GM20000 (cell line): ENCODE measurements around the gene GRK3.
A peak's percentile ranks its signal among the peaks of the same experiment; 100 is the strongest.

Source experiments
- DNase-seq: peaks from one replicate; pipeline ENCODE4 v3.0.0; 2012; ENCODE audit warnings: low spot score
- TF ChIP-seq, protein P1 (sequence below): IDR thresholded peaks from 2 replicates; pipeline ENCODE4 v1.5.1; 2012; ENCODE audit warnings: mild to moderate bottlenecking, control low read depth; ENCODE audit errors: extremely low read depth, missing control alignments

Gene GRK3

DNA sequence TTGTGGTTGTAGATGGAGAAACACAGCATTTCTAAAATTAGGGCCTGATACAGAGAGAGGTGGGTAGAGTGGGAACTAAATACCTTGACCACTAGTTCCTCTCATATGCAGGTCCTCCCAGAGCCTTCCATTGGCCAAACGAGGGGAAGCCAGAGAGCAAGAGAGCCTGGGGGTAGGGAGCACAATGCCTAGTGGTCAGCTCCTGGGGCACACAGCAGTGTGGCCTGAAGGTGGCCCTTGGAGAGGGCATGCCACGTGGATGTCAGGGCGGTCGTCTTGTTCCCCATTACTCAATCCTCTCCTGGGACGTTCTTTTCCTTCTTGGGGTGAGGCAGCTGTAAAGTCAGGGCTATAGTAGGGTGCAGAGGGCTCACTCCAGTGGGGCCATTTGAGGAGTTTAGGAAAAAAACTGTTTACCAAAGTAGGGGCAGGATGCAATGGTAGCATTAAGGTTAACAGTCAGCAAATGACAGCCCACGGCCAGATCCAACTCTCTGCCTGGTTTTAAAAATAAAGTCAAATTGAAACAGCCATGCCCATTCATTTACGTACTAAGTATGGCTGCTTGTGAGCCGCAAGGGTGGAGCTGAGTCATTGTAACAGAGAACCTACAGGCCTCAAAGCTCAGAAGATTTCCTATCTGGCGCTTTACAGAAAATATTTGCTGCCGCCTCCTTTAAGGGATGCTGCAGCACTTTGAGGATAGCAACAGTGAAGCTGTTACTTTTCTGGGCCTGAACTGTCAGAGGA is 185.1 kb downstream of the GRK3 start:
- peak; percentile 75 for DNase-seq
- TF ChIP-seq, protein P1, sequence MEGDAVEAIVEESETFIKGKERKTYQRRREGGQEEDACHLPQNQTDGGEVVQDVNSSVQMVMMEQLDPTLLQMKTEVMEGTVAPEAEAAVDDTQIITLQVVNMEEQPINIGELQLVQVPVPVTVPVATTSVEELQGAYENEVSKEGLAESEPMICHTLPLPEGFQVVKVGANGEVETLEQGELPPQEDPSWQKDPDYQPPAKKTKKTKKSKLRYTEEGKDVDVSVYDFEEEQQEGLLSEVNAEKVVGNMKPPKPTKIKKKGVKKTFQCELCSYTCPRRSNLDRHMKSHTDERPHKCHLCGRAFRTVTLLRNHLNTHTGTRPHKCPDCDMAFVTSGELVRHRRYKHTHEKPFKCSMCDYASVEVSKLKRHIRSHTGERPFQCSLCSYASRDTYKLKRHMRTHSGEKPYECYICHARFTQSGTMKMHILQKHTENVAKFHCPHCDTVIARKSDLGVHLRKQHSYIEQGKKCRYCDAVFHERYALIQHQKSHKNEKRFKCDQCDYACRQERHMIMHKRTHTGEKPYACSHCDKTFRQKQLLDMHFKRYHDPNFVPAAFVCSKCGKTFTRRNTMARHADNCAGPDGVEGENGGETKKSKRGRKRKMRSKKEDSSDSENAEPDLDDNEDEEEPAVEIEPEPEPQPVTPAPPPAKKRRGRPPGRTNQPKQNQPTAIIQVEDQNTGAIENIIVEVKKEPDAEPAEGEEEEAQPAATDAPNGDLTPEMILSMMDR, result no peak

DNA sequence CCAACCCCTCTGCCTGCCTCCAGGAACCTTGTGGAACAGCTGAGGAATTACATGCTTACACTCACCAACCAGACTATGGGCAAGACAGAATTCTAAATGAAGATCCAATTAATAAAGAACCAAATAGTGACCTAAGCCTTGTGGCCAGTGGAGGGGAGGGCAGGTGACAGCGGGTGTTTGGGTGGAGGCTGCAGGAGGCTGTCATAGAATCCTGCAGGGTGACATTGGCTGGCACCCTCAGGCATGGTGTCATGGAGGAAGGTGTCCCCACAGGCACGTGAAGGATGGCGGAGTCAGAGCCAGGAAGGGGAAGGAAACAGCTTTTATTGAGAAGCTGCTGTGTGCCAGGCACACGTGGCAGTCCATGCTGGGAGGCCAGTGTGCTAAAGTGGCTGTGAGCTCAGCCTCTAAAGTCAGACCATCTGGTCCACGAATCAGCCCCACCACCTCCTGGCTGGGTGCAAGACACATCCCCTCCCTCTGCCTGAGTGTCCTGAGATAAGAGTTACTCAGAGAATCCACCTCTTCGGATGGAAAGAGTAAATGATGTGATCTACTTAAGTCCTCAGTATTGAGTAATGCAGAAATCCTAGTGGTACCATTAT is 186.2 kb downstream of the GRK3 start:
- DNase-seq, result no peak
- TF ChIP-seq, protein P1, result no peak

DNA sequence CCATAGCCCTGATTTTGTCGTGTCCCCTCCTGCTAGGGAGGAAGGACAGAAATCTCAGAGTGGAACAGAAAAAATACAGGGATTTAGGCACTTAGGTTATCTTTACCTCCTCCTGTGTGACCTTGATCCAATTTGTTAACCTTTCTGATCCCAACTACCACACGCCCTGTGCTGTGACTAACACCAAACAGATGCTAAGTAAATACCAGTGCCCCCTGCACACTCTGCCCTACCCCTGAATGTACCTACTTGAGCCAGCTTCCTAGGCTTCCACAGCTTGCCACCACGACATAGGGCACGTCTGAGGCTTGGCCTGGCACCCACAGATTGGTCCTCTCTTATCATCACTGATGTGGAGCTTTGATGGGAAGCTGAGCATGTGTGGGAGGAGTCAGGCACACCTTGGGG is 186.7 kb downstream of the GRK3 start:
- no peak for DNase-seq
- TF ChIP-seq, protein P1, result no peak

DNA sequence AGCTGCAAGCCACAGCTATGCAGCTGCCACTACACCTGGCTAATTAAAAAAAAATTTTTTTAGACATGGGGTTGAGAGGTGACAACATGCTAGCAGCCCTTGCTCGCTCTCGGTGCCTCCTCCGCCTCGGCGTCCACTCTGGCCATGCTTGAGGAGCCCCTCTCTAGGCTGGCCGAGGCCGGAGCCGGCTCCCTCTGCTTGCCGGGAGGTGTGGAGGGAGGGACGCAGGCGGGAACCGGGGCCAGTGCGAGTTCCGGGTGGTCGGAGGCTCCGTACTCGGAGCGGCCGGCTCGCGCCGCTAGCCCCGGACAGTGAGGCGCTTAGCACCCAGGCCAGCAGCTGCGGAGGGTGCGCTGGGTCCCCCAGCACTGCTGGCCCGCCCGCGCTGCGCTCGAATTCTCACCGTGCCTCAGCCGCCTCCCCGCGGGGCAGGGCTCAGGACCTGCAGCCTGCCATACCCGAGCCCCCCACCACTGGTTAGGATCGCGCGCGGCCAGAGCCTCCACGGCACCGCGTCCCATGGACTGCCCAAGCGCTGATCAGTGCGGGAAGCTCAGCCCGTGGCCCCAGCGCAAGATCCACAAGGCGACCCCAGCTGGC is 188.2 kb downstream of the GRK3 start:
- TF ChIP-seq, protein P1, result no peak
- no peak for DNase-seq

DNA sequence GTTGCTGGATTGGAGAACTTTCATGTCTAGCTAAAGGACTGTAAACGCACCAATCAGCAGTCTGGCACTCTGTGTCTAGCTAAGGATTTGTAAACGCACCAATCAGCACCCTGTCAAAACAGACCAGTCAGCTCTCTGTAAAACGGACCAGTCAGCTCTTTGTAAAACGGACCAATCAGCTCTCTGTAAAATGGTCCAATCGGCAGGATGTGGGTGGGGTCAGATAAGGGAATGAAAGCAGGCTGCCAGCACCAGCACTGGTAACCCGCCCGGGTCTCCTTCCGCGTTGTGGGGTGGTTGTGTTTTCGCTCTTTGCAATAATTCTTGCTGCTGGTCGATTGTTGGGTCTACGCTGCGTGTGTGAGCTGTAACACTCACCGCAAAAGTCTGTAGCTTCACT is 188.8 kb downstream of the GRK3 start:
- DNase-seq, result no peak
- TF ChIP-seq, protein P1, result no peak

DNA sequence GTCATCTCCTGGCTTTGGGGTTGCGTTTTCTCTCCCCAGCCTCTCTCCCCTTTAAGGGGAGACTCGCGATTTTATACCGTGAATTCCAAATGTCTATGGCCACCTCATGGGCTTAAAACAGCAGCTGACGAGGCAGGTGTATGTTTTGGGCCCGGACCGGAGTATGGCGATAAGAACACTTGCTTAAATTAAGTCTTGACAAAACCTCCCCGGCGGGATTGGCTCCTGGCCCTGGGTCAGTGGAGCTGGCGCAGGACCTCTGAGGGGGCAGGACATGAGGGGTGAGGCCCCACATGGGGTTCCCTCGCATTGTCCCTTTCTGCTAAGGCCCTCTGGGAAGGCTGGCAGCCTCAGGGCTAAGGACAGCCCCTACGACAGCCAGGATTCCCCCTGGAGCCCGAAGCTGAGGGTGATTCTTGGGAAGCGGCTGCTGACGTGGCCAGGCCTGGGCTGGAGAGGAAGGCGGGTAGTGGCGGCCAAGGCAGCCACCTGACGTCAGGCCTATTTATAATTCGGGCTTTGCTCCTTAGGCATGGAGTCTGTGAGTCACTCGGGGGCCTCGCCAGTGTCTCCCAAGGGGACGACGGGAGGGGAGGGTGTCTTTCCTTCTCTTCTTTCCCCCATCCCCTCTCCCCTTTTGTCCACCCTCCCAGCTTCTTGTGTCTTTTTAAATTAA is 190.2 kb downstream of the GRK3 start:
- no peak for DNase-seq
- TF ChIP-seq, protein P1, result no peak

DNA sequence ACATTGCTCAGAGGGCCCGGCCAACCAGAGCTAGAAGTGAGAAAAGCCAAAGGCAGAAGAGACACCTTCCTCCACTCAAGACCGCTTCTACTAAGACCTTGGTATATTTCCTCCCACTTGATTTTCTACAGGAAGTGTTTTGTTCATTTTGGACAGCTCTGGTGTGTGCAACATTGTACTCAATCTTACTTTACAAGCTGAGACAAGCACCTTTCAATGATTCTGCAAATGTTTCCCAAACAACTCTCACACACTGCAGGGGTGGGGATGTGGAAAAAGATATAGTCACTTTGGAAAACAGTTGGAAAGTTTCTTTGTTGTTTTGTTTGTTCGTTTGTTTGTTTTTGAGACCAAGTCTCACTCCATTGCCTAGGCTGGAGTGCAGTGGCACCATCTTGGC is 193.2 kb downstream of the GRK3 start:
- DNase-seq, result no peak
- TF ChIP-seq, protein P1, result no peak
